Neural cell (in vitro differentiated cells): Measurements from ENCODE around the gene KIFC1. TPM values are rescaled to one million over a fixed set of nuclear protein-coding genes. Genes with fewer than 3 reads are reported as not detected.
"Not testable (repeated sequence)": the region's sequence is repeated elsewhere in the genome, so short reads cannot be mapped to it uniquely, and the experiment has no call there.

Experiments used
- H2AFZ ChIP-seq: fragments of 200-600, 300-800 bp; sonication (generic), shearing (Covaris generic); 2 replicates; pipeline ENCODE4 v1.6.0; 2014; ENCODE audit warnings: low read depth, mild to moderate bottlenecking, antibody characterized with exemption, low read length, moderate library complexity
- H3F3A ChIP-seq: fragments of 200-600 bp; shearing (Covaris generic); 2 replicates; pipeline ENCODE4 v1.6.1; 2016; ENCODE audit warnings: mild to moderate bottlenecking, moderate library complexity, mixed read lengths, antibody characterized with exemption, low read length; ENCODE audit not compliant: insufficient read depth, poor library complexity, severe bottlenecking
- H3K27ac ChIP-seq: fragments of 200-600, 300-800 bp; sonication (generic), shearing (Covaris generic); 2 replicates; pipeline ENCODE4 v1.5.1; 2014; ENCODE audit warnings: mild to moderate bottlenecking, low read length, moderate library complexity
- H3K27me3 ChIP-seq: fragments of 300-800, 200-600 bp; sonication (generic), shearing (Covaris generic); 2 replicates; pipeline ENCODE4 v1.6.0; 2014; ENCODE audit warnings: mild to moderate bottlenecking, low read depth, low read length, moderate library complexity; ENCODE audit not compliant: insufficient read depth
- H3K36me3 ChIP-seq: fragments of 300-800, 200-600 bp; sonication (generic), shearing (Covaris generic); 2 replicates; pipeline ENCODE4 v1.5.1; 2014; ENCODE audit warnings: mild to moderate bottlenecking, antibody characterized with exemption, low read length, moderate library complexity; ENCODE audit not compliant: insufficient read depth
- H3K4me2 ChIP-seq: fragments of 300-800, 200-600 bp; sonication (generic), shearing (Covaris generic); 2 replicates; pipeline ENCODE4 v1.6.0; 2014; ENCODE audit warnings: mild to moderate bottlenecking, low read length
- H3K4me3 ChIP-seq: fragments of 300-800, 200-600 bp; sonication (generic), shearing (Covaris generic); 2 replicates; pipeline ENCODE4 v1.5.1; 2014; ENCODE audit warnings: mild to moderate bottlenecking, low read length, moderate library complexity
- H3K79me2 ChIP-seq: fragments of 200-600 bp; shearing (Covaris generic); replicated peaks from 2 replicates; pipeline ENCODE4 v1.6.0; 2014; ENCODE audit warnings: mild to moderate bottlenecking, low read length, moderate library complexity; ENCODE audit not compliant: insufficient read depth
- H3K9ac ChIP-seq: fragments of 300-800, 200-600 bp; sonication (generic), shearing (Covaris generic); 2 replicates; pipeline ENCODE4 v1.6.1; 2016; ENCODE audit warnings: mild to moderate bottlenecking, low read length, mixed read lengths
- H3K9me2 ChIP-seq: fragments of 200-600 bp; shearing (Covaris generic); 2 replicates; pipeline ENCODE4 v1.6.1; 2016; ENCODE audit warnings: mild to moderate bottlenecking, low read length, mixed read lengths; ENCODE audit not compliant: insufficient read depth
- H3K9me3 ChIP-seq: fragments of 200-600, 300-800 bp; sonication (generic), shearing (Covaris generic); 2 replicates; pipeline ENCODE4 v1.6.1; 2016; ENCODE audit warnings: mild to moderate bottlenecking, mixed run types, low read length, moderate library complexity, mixed read lengths
- H4K20me1 ChIP-seq: fragments of 200-600 bp; shearing (Covaris generic); 2 replicates; pipeline ENCODE4 v1.6.1; 2016; ENCODE audit warnings: mild to moderate bottlenecking, mixed run types; ENCODE audit not compliant: insufficient read depth
- CTCF ChIP-seq: fragments of 450-650 bp; IDR thresholded peaks from 2 replicates; pipeline ENCODE4 v1.5.1; 2014; ENCODE audit warnings: antibody characterized with exemption, mild to moderate bottlenecking, moderate library complexity; ENCODE audit not compliant: poor library complexity, severe bottlenecking
- EP300 ChIP-seq: fragments of 450-650 bp; conservative IDR thresholded peaks from 2 replicates; pipeline ENCODE4 v1.6.1; 2014; ENCODE audit warnings: antibody characterized with exemption, mild to moderate bottlenecking, moderate library complexity; ENCODE audit not compliant: poor library complexity, severe bottlenecking
- EZH2 ChIP-seq: fragments of 200-600, 300-800 bp; shearing (Covaris generic), sonication (generic); IDR thresholded peaks from 2 replicates; pipeline ENCODE4 v1.6.1; 2014; ENCODE audit warnings: antibody characterized with exemption, low read length, borderline replicate concordance, mild to moderate bottlenecking; ENCODE audit not compliant: insufficient read depth, poor library complexity, severe bottlenecking
- MXI1 ChIP-seq: fragments of 450-650 bp; conservative IDR thresholded peaks from 2 replicates; pipeline ENCODE4 v1.6.1; 2014; ENCODE audit warnings: antibody characterized with exemption, mild to moderate bottlenecking; ENCODE audit not compliant: poor library complexity, severe bottlenecking
- POLR2AphosphoS5 ChIP-seq: IDR thresholded peaks from 2 replicates; pipeline ENCODE4 v1.6.1; 2012
- RAD21 ChIP-seq: fragments of 450-650 bp; conservative IDR thresholded peaks from 2 replicates; pipeline ENCODE4 v1.6.1; 2014; ENCODE audit warnings: antibody characterized with exemption, mild to moderate bottlenecking, moderate library complexity
- SMC3 ChIP-seq: fragments of 450-650 bp; conservative IDR thresholded peaks from 2 replicates; pipeline ENCODE4 v1.6.1; 2014; ENCODE audit warnings: antibody characterized with exemption, mild to moderate bottlenecking, moderate library complexity; ENCODE audit not compliant: poor library complexity
- TAF1 ChIP-seq: IDR thresholded peaks from 2 replicates; pipeline ENCODE4 v1.6.1; 2012; ENCODE audit warnings: low read depth
- polyA plus RNA-seq: library from polyadenylated mRNA; depleted of rRNA; stranded (reverse); fragments of >200 nt; gene quantifications from 2 replicates; pipeline ENCODE4 v1.2.3, GENCODE V29; 2014
- TF ChIP-seq, protein P1 (sequence below): IDR thresholded peaks from 2 replicates; pipeline ENCODE4 v1.6.1; 2012; ENCODE audit warnings: borderline replicate concordance

Gene KIFC1
- polyA plus RNA-seq, 1 donor from 2014 or later, result 0.52 TPM

GRCh38 chr6:33397541-33397940 lies 5.9 kb downstream of the KIFC1 start:
- Histone ChIP-seq H3K4me3 (no peak overlapping the region), H3K36me3 (no peaks in the 10 kb centered on the region), H3K27me3 (no peaks in the 10 kb centered on the region), H2AFZ (no peak overlapping the region), H4K20me1 (no peaks in the 10 kb centered on the region), H3K4me2 (no peak overlapping the region), H3K9me3 (no peaks in the 10 kb centered on the region), H3K79me2 (peaks cover 40% of the 10 kb centered on the region), H3K27ac (no peak overlapping the region), H3K9me2 (no peaks in the 10 kb centered on the region), H3K9ac (no peak overlapping the region), H3F3A (no peaks in the 10 kb centered on the region)
- TF ChIP-seq EZH2, result no peak
- TF ChIP-seq POLR2AphosphoS5, result no peak
- TF ChIP-seq SMC3, result no peak
- no peak for TF ChIP-seq TAF1
- no peak for TF ChIP-seq CTCF
- TF ChIP-seq, protein P1, sequence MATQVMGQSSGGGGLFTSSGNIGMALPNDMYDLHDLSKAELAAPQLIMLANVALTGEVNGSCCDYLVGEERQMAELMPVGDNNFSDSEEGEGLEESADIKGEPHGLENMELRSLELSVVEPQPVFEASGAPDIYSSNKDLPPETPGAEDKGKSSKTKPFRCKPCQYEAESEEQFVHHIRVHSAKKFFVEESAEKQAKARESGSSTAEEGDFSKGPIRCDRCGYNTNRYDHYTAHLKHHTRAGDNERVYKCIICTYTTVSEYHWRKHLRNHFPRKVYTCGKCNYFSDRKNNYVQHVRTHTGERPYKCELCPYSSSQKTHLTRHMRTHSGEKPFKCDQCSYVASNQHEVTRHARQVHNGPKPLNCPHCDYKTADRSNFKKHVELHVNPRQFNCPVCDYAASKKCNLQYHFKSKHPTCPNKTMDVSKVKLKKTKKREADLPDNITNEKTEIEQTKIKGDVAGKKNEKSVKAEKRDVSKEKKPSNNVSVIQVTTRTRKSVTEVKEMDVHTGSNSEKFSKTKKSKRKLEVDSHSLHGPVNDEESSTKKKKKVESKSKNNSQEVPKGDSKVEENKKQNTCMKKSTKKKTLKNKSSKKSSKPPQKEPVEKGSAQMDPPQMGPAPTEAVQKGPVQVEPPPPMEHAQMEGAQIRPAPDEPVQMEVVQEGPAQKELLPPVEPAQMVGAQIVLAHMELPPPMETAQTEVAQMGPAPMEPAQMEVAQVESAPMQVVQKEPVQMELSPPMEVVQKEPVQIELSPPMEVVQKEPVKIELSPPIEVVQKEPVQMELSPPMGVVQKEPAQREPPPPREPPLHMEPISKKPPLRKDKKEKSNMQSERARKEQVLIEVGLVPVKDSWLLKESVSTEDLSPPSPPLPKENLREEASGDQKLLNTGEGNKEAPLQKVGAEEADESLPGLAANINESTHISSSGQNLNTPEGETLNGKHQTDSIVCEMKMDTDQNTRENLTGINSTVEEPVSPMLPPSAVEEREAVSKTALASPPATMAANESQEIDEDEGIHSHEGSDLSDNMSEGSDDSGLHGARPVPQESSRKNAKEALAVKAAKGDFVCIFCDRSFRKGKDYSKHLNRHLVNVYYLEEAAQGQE, result no peak
- TF ChIP-seq RAD21, result no peak
- TF ChIP-seq EP300, result no peak
- TF ChIP-seq MXI1, result no peak

DNA sequence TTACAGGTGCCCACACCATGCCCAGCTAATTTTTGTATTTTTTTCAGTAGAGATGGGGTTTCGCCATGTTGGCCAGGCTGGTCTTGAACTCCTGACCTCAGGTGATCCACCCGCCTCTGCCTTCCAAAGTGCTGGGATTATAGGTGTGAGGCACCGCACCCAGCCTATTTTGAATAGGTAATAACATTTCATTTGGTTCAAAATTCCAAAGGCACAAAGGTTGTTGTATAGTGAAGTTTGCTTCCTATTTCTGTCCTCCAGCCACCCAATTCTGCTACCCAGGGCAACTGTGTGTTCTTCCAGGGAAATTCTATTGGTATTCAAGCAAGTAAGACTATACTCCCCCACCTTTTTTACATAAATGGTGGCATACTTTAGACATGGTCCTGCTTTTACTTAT lies 7.0 kb downstream of the KIFC1 start:
- H2AFZ ChIP-seq, H3K27me3 ChIP-seq, H3K9me2 ChIP-seq, H3K9ac ChIP-seq, H3K27ac ChIP-seq, H3K36me3 ChIP-seq, H3K4me2 ChIP-seq, H4K20me1 ChIP-seq, H3K4me3 ChIP-seq, H3K9me3 ChIP-seq, H3F3A ChIP-seq: not testable (repeated sequence)
- H3K79me2 ChIP-seq, result peaks cover 30% of the 10 kb centered on the region

GRCh38 chr6:33399881-33400280 lies 8.3 kb downstream of the KIFC1 start:
- not testable (repeated sequence) for H2AFZ ChIP-seq, H3K9me3 ChIP-seq, H3K9me2 ChIP-seq, H3K4me3 ChIP-seq, H3F3A ChIP-seq, H3K4me2 ChIP-seq, H3K9ac ChIP-seq, H3K27ac ChIP-seq, H3K36me3 ChIP-seq, H4K20me1 ChIP-seq, H3K27me3 ChIP-seq
- H3K79me2 ChIP-seq, result peaks cover 20% of the 10 kb centered on the region
